Retina (tissue), 1 donor: ENCODE data around the gene CROCC2.

ENCODE experiments used
- DNase-seq: peaks from one replicate; pipeline ENCODE4 v3.0.0-alpha.2; 2016

CROCC2 gene

GRCh38 chr2:240925191-240925567 lies 19.0 kb downstream of the CROCC2 start:
- DNase-seq = peak; percentile 2

- DNase-seq = peak; percentile 8
These were observed 19.7 kb downstream of the CROCC2 start for GRCh38 chr2:240925568-240926515.

GRCh38 chr2:240926516-240927389 lies 20.6 kb downstream of the CROCC2 start:
- peak; percentile 19 for DNase-seq

GRCh38 chr2:240927390-240927781 lies 21.2 kb downstream of the CROCC2 start:
- DNase-seq = no peak

GRCh38 chr2:240928476-240929363 lies 22.6 kb downstream of the CROCC2 start:
- DNase-seq = no peak

GRCh38 chr2:240929364-240930095 lies 23.4 kb downstream of the CROCC2 start:
- DNase-seq = peak; percentile 1

GRCh38 chr2:240930096-240930630 lies 24.0 kb downstream of the CROCC2 start:
- DNase-seq = peak; percentile 7

GRCh38 chr2:240930631-240931318 lies 24.6 kb downstream of the CROCC2 start:
- DNase-seq = peak; percentile 11

GRCh38 chr2:240931319-240931949 lies 25.3 kb downstream of the CROCC2 start:
- DNase-seq = peak; percentile 1

GRCh38 chr2:240932001-240932723 lies 26.0 kb downstream of the CROCC2 start:
- DNase-seq = no peak

- DNase-seq = no peak
These were observed 26.6 kb downstream of the CROCC2 start for GRCh38 chr2:240932724-240933047.

- peak; percentile 6 for DNase-seq
These were observed 27.2 kb downstream of the CROCC2 start for GRCh38 chr2:240933048-240933965.

- DNase-seq = peak; percentile 1
These were observed 28.0 kb downstream of the CROCC2 start for GRCh38 chr2:240933966-240934700.

GRCh38 chr2:240934701-240935102 lies 28.6 kb downstream of the CROCC2 start:
- no peak for DNase-seq

GRCh38 chr2:240935103-240935876 lies 29.2 kb downstream of the CROCC2 start:
- DNase-seq = peak; percentile 1

GRCh38 chr2:240936106-240936505 lies 30.0 kb downstream of the CROCC2 start:
- no peak for DNase-seq

- no peak for DNase-seq
These were observed 39.9 kb downstream of the CROCC2 start for GRCh38 chr2:240946046-240946445.
